ENCODE data around the gene ARHGEF16. TPM values are rescaled to one million over a fixed set of nuclear protein-coding genes. Genes with fewer than 3 reads are reported as not detected.

ARHGEF16 gene
- total RNA-seq, 1 donor from 2014 or later, result 0.34 TPM

DNA sequence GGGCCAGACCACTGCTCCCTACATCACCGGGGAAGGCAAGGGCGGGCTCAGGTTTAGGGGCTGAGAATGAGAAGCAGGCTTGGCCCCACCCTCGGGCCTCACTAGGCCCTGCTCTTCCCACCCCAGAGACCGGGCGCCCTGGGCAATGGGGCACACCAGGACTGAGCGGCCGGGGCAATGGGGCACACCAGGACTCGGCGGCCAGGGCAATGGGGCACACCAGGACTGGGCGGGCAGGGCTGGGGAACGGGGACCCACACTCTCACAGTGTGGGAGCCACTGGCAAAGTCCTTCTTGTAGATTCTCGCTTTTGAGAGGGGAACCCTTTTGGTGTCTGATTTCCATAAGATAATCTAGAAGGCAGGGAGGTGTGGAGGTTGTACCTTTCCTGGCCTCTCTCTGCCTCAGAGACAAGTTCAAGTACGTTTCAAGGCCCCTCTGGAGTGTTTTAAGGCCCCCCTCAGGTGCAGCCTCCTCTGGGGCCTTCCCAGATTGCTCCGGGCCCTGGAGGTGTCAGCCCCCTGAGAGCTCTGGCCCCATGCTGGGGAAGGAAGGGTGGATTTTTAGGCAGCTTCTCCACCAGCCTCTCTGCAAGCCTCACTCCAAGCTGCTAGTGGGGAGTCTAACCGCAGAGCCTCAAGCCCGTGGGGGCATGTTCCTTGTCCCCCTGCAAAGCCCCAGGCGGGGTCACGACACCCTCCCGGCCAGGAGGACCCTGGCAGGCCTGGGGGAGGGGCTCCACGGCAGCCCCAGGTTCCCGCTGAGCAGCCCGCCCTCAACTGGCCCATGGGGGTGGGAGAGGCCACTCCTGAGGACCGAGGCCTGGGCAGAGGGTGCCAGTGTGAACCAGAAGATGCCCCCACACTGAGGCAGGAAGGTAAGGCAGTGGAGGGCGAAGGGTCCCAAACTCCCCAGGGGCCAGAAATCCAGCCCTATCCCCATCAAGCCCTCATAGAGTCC lies 66.2 kb downstream of the ARHGEF16 start:
- TF ChIP-seq CTCF (IDR thresholded peaks at IDR 0.05; ENCODE audit: partially characterized antibody, unreplicated experiment), result no peak
- H3K4me1 Mint-ChIP-seq (ENCODE audit: low read depth, unreplicated experiment), result no peaks in the 10 kb centered on the region
- H3K36me3 Mint-ChIP-seq (ENCODE audit: unreplicated experiment), result no peaks in the 10 kb centered on the region
- no peaks in the 10 kb centered on the region for H3K27me3 Mint-ChIP-seq (ENCODE audit: unreplicated experiment)
- no peak for DNase-seq
- H3K27ac Mint-ChIP-seq (ENCODE audit: unreplicated experiment), result no peak overlapping the region
- peaks cover 4% of the 10 kb centered on the region for H3K9me3 Mint-ChIP-seq (ENCODE audit: unreplicated experiment)
- H3K4me3 Mint-ChIP-seq (ENCODE audit: unreplicated experiment), result no peak overlapping the region

- H3K36me3 Mint-ChIP-seq (ENCODE audit: unreplicated experiment), result no peaks in the 10 kb centered on the region
- no peak overlapping the region for H3K27ac Mint-ChIP-seq (ENCODE audit: unreplicated experiment)
- H3K4me1 Mint-ChIP-seq (ENCODE audit: low read depth, unreplicated experiment), result no peaks in the 10 kb centered on the region
- TF ChIP-seq CTCF (IDR thresholded peaks at IDR 0.05; ENCODE audit: partially characterized antibody, unreplicated experiment), result no peak
- no peak overlapping the region for H3K4me3 Mint-ChIP-seq (ENCODE audit: unreplicated experiment)
- peaks cover 4% of the 10 kb centered on the region for H3K9me3 Mint-ChIP-seq (ENCODE audit: unreplicated experiment)
- no peaks in the 10 kb centered on the region for H3K27me3 Mint-ChIP-seq (ENCODE audit: unreplicated experiment)
- DNase-seq, result no peak
Observed at GRCh38 chr1:3521426-3521825, 67.0 kb downstream of the ARHGEF16 start.

DNA sequence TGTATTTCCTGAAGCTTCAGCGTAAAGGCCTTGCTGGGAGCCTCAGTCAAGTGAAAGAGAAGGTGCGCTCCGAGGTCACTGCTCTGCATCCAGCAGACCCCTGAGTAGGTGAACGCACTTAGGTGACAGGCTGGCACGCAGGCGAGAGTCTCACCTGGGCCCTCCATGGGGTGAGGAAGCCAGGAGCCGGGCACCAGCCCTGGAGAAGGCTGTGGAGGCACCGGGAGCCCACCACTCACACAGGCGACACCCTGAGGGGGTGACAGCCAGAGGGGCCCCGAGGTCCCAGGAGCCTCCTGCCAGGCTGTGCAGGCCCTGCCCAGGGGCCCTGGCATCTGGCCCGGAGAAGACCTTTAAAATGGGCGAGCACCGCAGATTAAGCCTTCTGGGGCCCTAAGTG lies 67.6 kb downstream of the ARHGEF16 start:
- TF ChIP-seq CTCF (IDR thresholded peaks at IDR 0.05; ENCODE audit: partially characterized antibody, unreplicated experiment), result no peak
- no peaks in the 10 kb centered on the region for H3K36me3 Mint-ChIP-seq (ENCODE audit: unreplicated experiment)

DNA sequence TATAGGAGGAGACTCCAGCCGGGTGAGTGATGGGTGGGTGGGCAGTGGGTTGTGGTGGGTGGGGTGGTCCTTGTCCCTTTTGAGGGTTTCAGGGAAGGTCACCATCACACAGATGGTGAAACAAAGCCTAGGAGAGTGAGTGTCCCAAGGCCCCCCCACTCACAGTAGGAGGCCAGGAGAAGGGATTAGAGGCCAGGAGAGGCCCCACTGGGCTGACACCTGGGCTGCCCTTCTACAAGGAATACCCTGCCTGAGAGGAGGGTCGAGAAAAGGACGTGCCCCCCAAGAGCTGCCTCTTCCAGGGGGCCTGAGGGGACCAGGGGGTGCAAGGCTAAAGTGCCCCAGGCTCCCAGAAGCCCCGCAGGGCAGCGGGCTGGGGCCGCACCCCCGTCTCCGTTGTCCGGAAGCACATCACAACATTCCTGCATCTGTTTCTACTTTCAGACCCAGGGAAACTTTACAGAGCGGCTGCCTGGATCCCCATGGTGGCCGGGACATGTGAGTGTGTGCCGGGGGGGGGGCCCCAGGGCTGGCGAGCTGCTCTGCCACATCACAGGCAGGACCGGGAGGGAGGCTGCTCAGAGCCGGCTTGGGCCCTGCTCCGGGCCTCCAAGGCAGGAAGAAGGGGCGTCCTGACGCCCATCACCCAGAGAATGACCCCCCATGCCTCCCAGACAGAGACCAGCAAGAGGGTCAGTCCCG lies 68.2 kb downstream of the ARHGEF16 start:
- peaks cover 4% of the 10 kb centered on the region for H3K9me3 Mint-ChIP-seq (ENCODE audit: unreplicated experiment)
- TF ChIP-seq CTCF (IDR thresholded peaks at IDR 0.05; ENCODE audit: partially characterized antibody, unreplicated experiment), result no peak
- no peak for DNase-seq
- H3K27ac Mint-ChIP-seq (ENCODE audit: unreplicated experiment), result no peak overlapping the region
- H3K27me3 Mint-ChIP-seq (ENCODE audit: unreplicated experiment), result peaks cover 2% of the 10 kb centered on the region
- H3K36me3 Mint-ChIP-seq (ENCODE audit: unreplicated experiment), result no peaks in the 10 kb centered on the region
- H3K4me1 Mint-ChIP-seq (ENCODE audit: low read depth, unreplicated experiment), result no peaks in the 10 kb centered on the region
- H3K4me3 Mint-ChIP-seq (ENCODE audit: unreplicated experiment), result no peak overlapping the region

More for the DNA sequence above, 67.6 kb downstream of the ARHGEF16 start:
- Mint-ChIP-seq H3K4me3 (ENCODE audit: unreplicated experiment) (no peak overlapping the region), H3K27me3 (ENCODE audit: unreplicated experiment) (no peaks in the 10 kb centered on the region), H3K4me1 (ENCODE audit: low read depth, unreplicated experiment) (no peaks in the 10 kb centered on the region), H3K9me3 (ENCODE audit: unreplicated experiment) (peaks cover 4% of the 10 kb centered on the region), H3K27ac (ENCODE audit: unreplicated experiment) (no peak overlapping the region)
- DNase-seq, result no peak
